ENCODE data around the gene MACF1. TPM values are rescaled to one million over a fixed set of nuclear protein-coding genes. Genes with fewer than 3 reads are reported as not detected.
"Not testable (repeated sequence)": the region's sequence is repeated elsewhere in the genome, so short reads cannot be mapped to it uniquely, and the experiment has no call there.

Gene MACF1
- total RNA-seq, 4 donors from 2014 or later = 82.1 to 247 (median 154) TPM

- H3K9me3 ChIP-seq; H3K4me3 ChIP-seq; intact Hi-C loops (cut with DNase I); H3K36me3 ChIP-seq; H3K27ac ChIP-seq; DNase-seq; H3K4me1 ChIP-seq: not testable (repeated sequence)
- no CpG with 5 or more reads among the region's 25 CpGs for WGBS, 2 donors
- H3K27me3 ChIP-seq = peaks cover 0 to 33% (median 0%) of the 10 kb centered on the region in 4 donors
Observed at GRCh38 chr1:39512234-39512847, 307.8 kb downstream of the MACF1 start.

- 0% methylated on average over 2 of the region's 46 CpGs; no CpG with 5 or more reads in 1 of the 2 donors for WGBS, 2 donors
- H3K27ac ChIP-seq; H3K9me3 ChIP-seq; H3K4me1 ChIP-seq; intact Hi-C loops (cut with DNase I); DNase-seq; H3K36me3 ChIP-seq: not testable (repeated sequence)
- H3K4me3 ChIP-seq = peak overlapping the region in 3 of 4 donors; percentile 6 to 55 (median 44)
- H3K27me3 ChIP-seq = peaks cover 0 to 13% (median 0%) of the 10 kb centered on the region in 4 donors
Observed at GRCh38 chr1:39514710-39515124, 310.2 kb downstream of the MACF1 start.

- H3K4me3 ChIP-seq = peak overlapping the region in 3 of 4 donors; percentile 6 to 55 (median 44)
- H3K27ac ChIP-seq; intact Hi-C loops (cut with DNase I); H3K4me1 ChIP-seq; H3K9me3 ChIP-seq; H3K36me3 ChIP-seq; DNase-seq: not testable (repeated sequence)
- peaks cover 0 to 13% (median 0%) of the 10 kb centered on the region in 4 donors for H3K27me3 ChIP-seq
- WGBS, 2 donors = 0 to 13% methylated on average over 3 to 19 of the region's 78 CpGs
Observed at GRCh38 chr1:39515131-39516086, 310.9 kb downstream of the MACF1 start.

- H3K27me3 ChIP-seq; H3K36me3 ChIP-seq; H3K4me1 ChIP-seq; H3K4me3 ChIP-seq; DNase-seq; H3K9me3 ChIP-seq; intact Hi-C loops (cut with DNase I); H3K27ac ChIP-seq: not testable (repeated sequence)
- WGBS, 2 donors = 90 to 96% methylated on average over 2 of the region's 4 CpGs
Observed at GRCh38 chr1:39516841-39517240, 312.3 kb downstream of the MACF1 start.

- WGBS, 2 donors = no CpG with 5 or more reads among the region's 7 CpGs
- intact Hi-C loops (cut with DNase I); H3K9me3 ChIP-seq; H3K4me3 ChIP-seq; H3K27me3 ChIP-seq; H3K36me3 ChIP-seq; H3K27ac ChIP-seq; H3K4me1 ChIP-seq; DNase-seq: not testable (repeated sequence)
Observed at GRCh38 chr1:39517936-39518335, 313.4 kb downstream of the MACF1 start.

- H3K9me3 ChIP-seq; H3K4me3 ChIP-seq; intact Hi-C loops (cut with DNase I); H3K27ac ChIP-seq; H3K36me3 ChIP-seq; H3K27me3 ChIP-seq; H3K4me1 ChIP-seq; DNase-seq: not testable (repeated sequence)
- WGBS, 2 donors = 33 to 40% methylated on average over 1 of the region's 5 CpGs
Observed at GRCh38 chr1:39519376-39519775, 314.9 kb downstream of the MACF1 start.

GRCh38 chr1:39522221-39522620, 317.7 kb downstream of the MACF1 start:
- WGBS, 2 donors = 50 to 70% methylated on average over 2 to 9 of the region's 10 CpGs
- intact Hi-C loops (cut with DNase I) = not testable (repeated sequence)

GRCh38 chr1:39522661-39523567, 318.4 kb downstream of the MACF1 start:
- Histone ChIP-seq H3K4me3 (no peak overlapping the region), H3K36me3 (peaks cover under 1 to 28% (median under 1%) of the 10 kb centered on the region in 3 donors), H3K27me3 (no peaks in the 10 kb centered on the region), H3K4me1 (no peaks in the 10 kb centered on the region), H3K27ac (no peak overlapping the region), H3K9me3 (no peaks in the 10 kb centered on the region)
- no peak for DNase-seq
- TF ChIP-seq POLR2A (IDR thresholded peaks at IDR 0.05) (no peak), CTCF (IDR thresholded peaks at IDR 0.05) (no peak)
- WGBS, 2 donors = 79 to 87% methylated on average over 20 to 24 of the region's 29 CpGs
- intact Hi-C loops (cut with DNase I) = no loop called here

More at GRCh38 chr1:39522221-39522620, 317.7 kb downstream of the MACF1 start:
- not testable (repeated sequence) for H3K4me3 ChIP-seq, H3K9me3 ChIP-seq, H3K27ac ChIP-seq, DNase-seq, H3K27me3 ChIP-seq, H3K4me1 ChIP-seq
- H3K36me3 ChIP-seq = peaks cover 0 to 21% (median 0%) of the 10 kb centered on the region in 3 donors
